ENCODE results near the gene SDK1. TPM values are rescaled to one million over a fixed set of nuclear protein-coding genes. Genes with fewer than 3 reads are reported as not detected.

The SDK1 gene
- polyA plus RNA-seq, 2 of the 4 experiments (the other 2 are of a cell fraction): 0.12 to 0.28 TPM

GRCh38 chr7:3310884-3311283, 9.8 kb downstream of the SDK1 start:
- no peak for ATAC-seq
- FAIRE-seq: no peak
- ChIA-PET POLR2A (no interaction called here), CTCF (interaction anchor here (1.1 to 6.2 kb wide), 2 partner anchors 10 to 21 kb away, joined by 3 to 31 read pairs; partner anchors contain the start of gene SDK1)
- Histone ChIP-seq H3K4me2 (0 out of 3 replicates have a peak overlapping the region, but pooled peaks have one; percentile 19), H3K27ac (no peak overlapping the region), H3K4me1 (0 out of 3 replicates have a peak, but pooled peaks cover 4% of the 10 kb centered on the region), H3K9me3 (no peaks in the 10 kb centered on the region), H3K4me3 (no peak overlapping the region)
- WGBS (ENCODE audit: missing lambda C conversion rate): 22% methylated on average over 3 of the region's 3 CpGs
- TF ChIP-seq FOSL2 (IDR thresholded peaks at IDR 0.05) (no peak), FOSL2 (CRISPR knock-in tag; IDR thresholded peaks at IDR 0.05) (0 out of 2 replicates have a peak, but pooled peaks have one; percentile 13), ZC3H11A (IDR thresholded peaks at IDR 0.05) (no peak)
- DNase-seq (ENCODE audit: low read depth in 1 of 2, low spot score in 1 of 2): no peak

GRCh38 chr7:3312583-3312982, 11.5 kb downstream of the SDK1 start:
- 34% methylated on average over 2 of the region's 2 CpGs for WGBS (ENCODE audit: missing lambda C conversion rate)
- Histone ChIP-seq H3K4me1 (0 out of 3 replicates have a peak, but pooled peaks cover 4% of the 10 kb centered on the region), H3K27ac (no peak overlapping the region), H3K9me3 (no peaks in the 10 kb centered on the region), H3K4me2 (no peak overlapping the region), H3K4me3 (no peak overlapping the region)
- DNase-seq (ENCODE audit: low read depth in 1 of 2, low spot score in 1 of 2) (no peak), ATAC-seq (no peak), FAIRE-seq (no peak)
- ChIA-PET POLR2A (no interaction called here), CTCF (interaction anchor here (6.2 kb wide), 1 partner anchor 12 kb away, joined by 31 read pairs; the partner anchor contains the start of gene SDK1)
- TF ChIP-seq REST (IDR thresholded peaks at IDR 0.05) (no peak), USF2 (IDR thresholded peaks at IDR 0.05) (no peak), CBX8 (IDR thresholded peaks at IDR 0.05) (no peak), TP53 (CRISPR knock-in tag; IDR thresholded peaks at IDR 0.05) (no peak), CHD4 (IDR thresholded peaks at IDR 0.05; ENCODE audit: borderline replicate concordance) (no peak), PBX3 (IDR thresholded peaks at IDR 0.05) (no peak), ZC3H11A (IDR thresholded peaks at IDR 0.05) (no peak), PHF8 (IDR thresholded peaks at IDR 0.05; ENCODE audit: borderline replicate concordance, low read depth) (no peak), FOSB (CRISPR knock-in tag; IDR thresholded peaks at IDR 0.05) (no peak), FOSL2 (IDR thresholded peaks at IDR 0.05) (no peak), FOSL2 (CRISPR knock-in tag; IDR thresholded peaks at IDR 0.05) (no peak), MAFK (IDR thresholded peaks at IDR 0.05; ENCODE audit: partially characterized antibody) (no peak), RCOR1 (IDR thresholded peaks at IDR 0.05; ENCODE audit: low read depth, low read length) (no peak), EP300 (IDR thresholded peaks at IDR 0.05) (no peak), JUN (IDR thresholded peaks at IDR 0.05) (no peak), POLR2AphosphoS2 (conservative IDR thresholded peaks at IDR 0.05; ENCODE audit: low read length) (no peak), KDM5A (IDR thresholded peaks at IDR 0.05) (no peak), BCL3 (IDR thresholded peaks at IDR 0.05) (no peak)

All from A549 (cell line).